Measurements from ENCODE around the gene ZNF599. TPM values are rescaled to one million over a fixed set of nuclear protein-coding genes. Genes with fewer than 3 reads are reported as not detected.

The ZNF599 gene
- total and polyA plus RNA-seq, 2 experiments from 2014 or later = 3.6 to 6.0 TPM

GRCh38 chr19:34788074-34788473 lies 15.1 kb upstream of the ZNF599 start:
- DNase-seq (ENCODE audit: low spot score) (no peak), ATAC-seq (no peak)
- Mint-ChIP-seq H3K4me1 (no peaks in the 10 kb centered on the region), H3K27ac (no peak overlapping the region), H3K27me3 (ENCODE audit: insufficient read depth, low read depth, poor library complexity) (peaks cover 2% of the 10 kb centered on the region), H3K4me3 (no peak overlapping the region), H3K36me3 (ENCODE audit: low read depth) (no peaks in the 10 kb centered on the region), H3K9me3 (peaks cover 53% of the 10 kb centered on the region)
- TF ChIP-seq ZNF331 (CRISPR knock-in tag; IDR thresholded peaks at IDR 0.05; ENCODE audit: low read depth) (no peak), JUNB (IDR thresholded peaks at IDR 0.05; ENCODE audit: unreplicated experiment) (no peak), NANOG (IDR thresholded peaks at IDR 0.05; ENCODE audit: borderline replicate concordance) (no peak)
- Histone ChIP-seq H3K27ac (ENCODE audit: low read depth) (no peak overlapping the region), H3K27me3 (ENCODE audit: insufficient read depth) (no peaks in the 10 kb centered on the region; the same call in 1 of the 2 replicates), H3K36me3 (ENCODE audit: insufficient read depth) (no peaks in the 10 kb centered on the region), H4K20me1 (replicated peaks; ENCODE audit: insufficient read depth) (no peaks in the 10 kb centered on the region), H3K4me3 (no peak overlapping the region), H2AFZ (no peak overlapping the region), H3K4me2 (no peak overlapping the region), H3F3A (replicated peaks; ENCODE audit: low read depth) (no peaks in the 10 kb centered on the region), H3K4me1 (ENCODE audit: insufficient read depth) (no peaks in the 10 kb centered on the region), H3K79me2 (replicated peaks; ENCODE audit: insufficient read depth) (no peaks in the 10 kb centered on the region), H3K9me2 (ENCODE audit: insufficient read depth) (peaks cover 9% of the 10 kb centered on the region; the same call in 1 of the 2 replicates)

GRCh38 chr19:34787059-34787824 lies 14.2 kb upstream of the ZNF599 start:
- DNase-seq (ENCODE audit: low spot score) = no peak
- Histone ChIP-seq H3K4me2 (no peak overlapping the region), H3K4me3 (no peak overlapping the region), H2AFZ (no peak overlapping the region), H3K79me2 (replicated peaks; ENCODE audit: insufficient read depth) (no peaks in the 10 kb centered on the region), H3F3A (replicated peaks; ENCODE audit: low read depth) (no peaks in the 10 kb centered on the region), H3K27ac (ENCODE audit: low read depth) (no peak overlapping the region), H3K9me2 (ENCODE audit: insufficient read depth) (peaks cover 9% of the 10 kb centered on the region; the same call in 1 of the 2 replicates), H3K36me3 (ENCODE audit: insufficient read depth) (no peaks in the 10 kb centered on the region), H3K4me1 (ENCODE audit: insufficient read depth) (no peaks in the 10 kb centered on the region), H4K20me1 (replicated peaks; ENCODE audit: insufficient read depth) (no peaks in the 10 kb centered on the region), H3K27me3 (ENCODE audit: insufficient read depth) (no peaks in the 10 kb centered on the region; the same call in 1 of the 2 replicates)
- Mint-ChIP-seq H3K27me3 (ENCODE audit: insufficient read depth, low read depth, poor library complexity) (no peaks in the 10 kb centered on the region), H3K36me3 (ENCODE audit: low read depth) (no peaks in the 10 kb centered on the region), H3K9me3 (peaks cover 50% of the 10 kb centered on the region), H3K27ac (no peak overlapping the region), H3K4me1 (no peaks in the 10 kb centered on the region), H3K4me3 (no peak overlapping the region)
- TF ChIP-seq STAT1 (IDR thresholded peaks at IDR 0.05; ENCODE audit: unreplicated experiment) = no peak
- no peak for TF ChIP-seq ZNF462 (CRISPR knock-in tag; IDR thresholded peaks at IDR 0.05)
- no peak for TF ChIP-seq EZH2 (IDR thresholded peaks at IDR 0.05; ENCODE audit: low read depth, unreplicated experiment)
- TF ChIP-seq POLR2AphosphoS5 (IDR thresholded peaks at IDR 0.05; ENCODE audit: low read depth) = no peak
- no peak for TF ChIP-seq JUNB (IDR thresholded peaks at IDR 0.05; ENCODE audit: unreplicated experiment)
- no peak for TF ChIP-seq ZNF114 (CRISPR knock-in tag; IDR thresholded peaks at IDR 0.05)
- no peak for TF ChIP-seq ETS1 (IDR thresholded peaks at IDR 0.05)
- TF ChIP-seq EZH2phosphoT487 (IDR thresholded peaks at IDR 0.05; ENCODE audit: unreplicated experiment) = no peak
- no peak for TF ChIP-seq CTCF (conservative IDR thresholded peaks at IDR 0.05; ENCODE audit: low read depth in 2 of 2)
- no peak for ATAC-seq

Data from GM23338 (cell line).